Measurements from ENCODE around the gene LRRC8C. TPM values are rescaled to one million over a fixed set of nuclear protein-coding genes. Genes with fewer than 3 reads are reported as not detected.
A peak's percentile ranks its signal among the peaks of the same experiment; 100 is the strongest.

The LRRC8C gene
- total RNA-seq, 1 donor from 2014 or later = 6.2 TPM

GRCh38 chr1:89646259-89646658 is 13.3 kb downstream of the LRRC8C start:
- intact Hi-C loops (cut with micrococcal nuclease) = no loop called here
- H3K27ac ChIP-seq (replicated peaks) = no peak overlapping the region
- no peak for DNase-seq
- peaks cover 53% of the 10 kb centered on the region for H3K4me1 ChIP-seq
- H3K9me3 ChIP-seq (replicated peaks) = peaks cover 20% of the 10 kb centered on the region
- TF ChIP-seq, protein P1, sequence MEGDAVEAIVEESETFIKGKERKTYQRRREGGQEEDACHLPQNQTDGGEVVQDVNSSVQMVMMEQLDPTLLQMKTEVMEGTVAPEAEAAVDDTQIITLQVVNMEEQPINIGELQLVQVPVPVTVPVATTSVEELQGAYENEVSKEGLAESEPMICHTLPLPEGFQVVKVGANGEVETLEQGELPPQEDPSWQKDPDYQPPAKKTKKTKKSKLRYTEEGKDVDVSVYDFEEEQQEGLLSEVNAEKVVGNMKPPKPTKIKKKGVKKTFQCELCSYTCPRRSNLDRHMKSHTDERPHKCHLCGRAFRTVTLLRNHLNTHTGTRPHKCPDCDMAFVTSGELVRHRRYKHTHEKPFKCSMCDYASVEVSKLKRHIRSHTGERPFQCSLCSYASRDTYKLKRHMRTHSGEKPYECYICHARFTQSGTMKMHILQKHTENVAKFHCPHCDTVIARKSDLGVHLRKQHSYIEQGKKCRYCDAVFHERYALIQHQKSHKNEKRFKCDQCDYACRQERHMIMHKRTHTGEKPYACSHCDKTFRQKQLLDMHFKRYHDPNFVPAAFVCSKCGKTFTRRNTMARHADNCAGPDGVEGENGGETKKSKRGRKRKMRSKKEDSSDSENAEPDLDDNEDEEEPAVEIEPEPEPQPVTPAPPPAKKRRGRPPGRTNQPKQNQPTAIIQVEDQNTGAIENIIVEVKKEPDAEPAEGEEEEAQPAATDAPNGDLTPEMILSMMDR (IDR thresholded peaks at IDR 0.05; ENCODE audit: borderline replicate concordance) = no peak
- no peaks in the 10 kb centered on the region for H3K36me3 ChIP-seq
- no peaks in the 10 kb centered on the region for H3K27me3 ChIP-seq (ENCODE audit: low read depth)
- no peak overlapping the region for H3K4me3 ChIP-seq

DNA sequence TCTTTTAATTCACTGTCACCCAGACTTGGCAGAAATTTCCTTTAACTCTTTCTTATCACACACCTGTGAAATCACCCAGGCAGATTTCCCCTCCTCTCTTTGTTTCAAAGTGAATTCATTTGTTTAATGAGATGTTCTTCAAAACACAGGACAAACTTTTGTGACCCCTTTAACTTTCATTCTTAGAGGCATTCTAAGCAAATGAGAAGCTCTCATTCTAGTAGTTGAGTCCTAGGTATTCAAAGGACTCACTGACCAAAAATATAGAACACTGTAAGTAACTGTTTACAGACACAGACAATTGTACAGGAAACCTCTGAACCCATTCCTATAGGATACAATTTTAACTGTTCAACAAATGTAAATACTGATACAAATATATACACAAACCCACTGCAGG is 16.9 kb downstream of the LRRC8C start:
- DNase-seq = no peak
- TF ChIP-seq, protein P1 (IDR thresholded peaks at IDR 0.05; ENCODE audit: borderline replicate concordance) = no peak
- H3K27ac ChIP-seq (replicated peaks) = no peak overlapping the region

DNA sequence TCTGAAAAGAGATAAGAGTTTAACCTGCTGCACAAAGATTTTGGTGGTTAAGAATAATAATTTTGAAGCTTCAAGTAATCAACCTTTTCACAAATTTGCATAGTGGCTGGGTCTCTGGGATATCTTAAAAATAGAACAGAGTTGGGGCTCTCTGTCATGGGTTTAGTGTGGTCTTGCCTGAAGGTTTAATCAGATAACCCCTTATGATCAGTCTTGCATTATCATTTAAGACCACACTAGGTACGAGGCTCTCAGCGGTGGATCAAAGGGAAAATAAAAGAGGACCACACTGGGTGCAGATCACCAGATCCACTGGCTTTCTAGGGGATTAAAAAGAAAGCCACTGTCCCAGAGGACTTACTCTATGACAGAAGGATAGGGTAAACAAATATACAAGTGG is 19.5 kb downstream of the LRRC8C start:
- Histone ChIP-seq H3K27me3 (ENCODE audit: low read depth) (no peaks in the 10 kb centered on the region), H3K9me3 (replicated peaks) (no peaks in the 10 kb centered on the region), H3K4me1 (peaks cover 78% of the 10 kb centered on the region), H3K27ac (replicated peaks) (peak overlapping the region; percentile 44), H3K36me3 (no peaks in the 10 kb centered on the region), H3K4me3 (no peak overlapping the region)
- TF ChIP-seq, protein P1 (IDR thresholded peaks at IDR 0.05; ENCODE audit: borderline replicate concordance) = no peak
- DNase-seq = no peak
- intact Hi-C loops (cut with micrococcal nuclease) = no loop called here

More for the DNA sequence above, 16.9 kb downstream of the LRRC8C start:
- Histone ChIP-seq H3K36me3 (no peaks in the 10 kb centered on the region), H3K27me3 (ENCODE audit: low read depth) (no peaks in the 10 kb centered on the region), H3K4me3 (no peak overlapping the region), H3K9me3 (replicated peaks) (peaks cover 20% of the 10 kb centered on the region), H3K4me1 (peaks cover 56% of the 10 kb centered on the region)
- intact Hi-C loops (cut with micrococcal nuclease) = no loop called here

DNA sequence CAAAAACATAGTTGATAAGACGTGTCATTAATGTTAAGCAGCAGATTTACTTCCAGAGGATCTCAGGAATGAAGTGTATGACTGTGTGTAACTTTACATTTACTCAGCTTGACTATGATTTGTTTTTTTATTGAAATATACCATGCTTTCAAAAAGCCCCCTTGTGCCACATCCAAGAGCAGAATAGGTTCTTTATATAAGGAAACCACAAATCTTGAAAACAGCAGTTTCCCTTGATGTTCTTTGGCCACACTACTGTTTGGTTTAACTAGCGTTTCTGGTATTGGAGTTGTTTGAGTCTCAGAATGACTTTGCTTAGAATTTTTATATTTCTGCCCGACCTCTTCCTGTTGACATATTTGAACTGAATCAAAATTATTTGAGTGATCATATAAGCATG is 25.0 kb downstream of the LRRC8C start:
- Histone ChIP-seq H3K27ac (replicated peaks) (peak overlapping the region; percentile 1), H3K9me3 (replicated peaks) (no peaks in the 10 kb centered on the region), H3K4me3 (no peak overlapping the region), H3K36me3 (no peaks in the 10 kb centered on the region), H3K4me1 (peaks cover 77% of the 10 kb centered on the region), H3K27me3 (ENCODE audit: low read depth) (no peaks in the 10 kb centered on the region)
- intact Hi-C loops (cut with micrococcal nuclease) = no loop called here
- TF ChIP-seq, protein P1 (IDR thresholded peaks at IDR 0.05; ENCODE audit: borderline replicate concordance) = no peak
- DNase-seq = no peak

DNA sequence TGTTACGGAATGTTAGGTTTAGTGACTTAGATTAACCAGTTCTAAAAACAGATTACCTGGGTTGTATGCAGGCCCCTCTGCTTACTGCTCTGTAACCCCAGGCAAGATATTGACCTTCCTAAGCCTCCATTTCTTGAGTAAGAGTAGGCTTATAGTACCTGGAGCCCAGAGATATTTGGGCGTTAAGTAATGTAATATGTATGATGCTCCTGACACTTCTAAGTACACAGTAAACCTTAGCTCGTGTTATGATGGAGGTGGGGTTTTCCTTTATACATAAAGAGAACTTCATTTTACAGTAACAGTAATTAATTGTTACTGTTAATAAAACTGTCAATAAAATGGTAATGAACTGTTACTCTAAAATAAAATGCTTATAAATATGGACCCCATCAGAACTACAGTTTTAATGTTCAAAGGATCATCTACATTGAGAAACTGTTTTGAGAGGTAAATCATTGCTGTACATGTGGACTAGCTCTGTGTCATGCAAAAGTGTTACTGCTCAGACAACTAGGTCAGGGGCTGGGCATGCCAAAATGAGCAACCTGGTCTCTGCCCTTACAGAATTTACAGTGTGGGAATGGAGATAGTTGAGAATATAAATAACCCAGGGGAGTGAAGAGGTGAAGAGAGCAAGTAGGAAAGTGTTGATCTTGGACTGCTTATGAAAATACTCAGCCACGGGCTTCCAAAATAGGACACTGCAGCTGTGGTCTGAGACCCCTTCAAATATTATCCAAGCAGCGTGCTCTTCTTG is 26.6 kb downstream of the LRRC8C start:
- peak overlapping the region; percentile 55 for H3K27ac ChIP-seq (replicated peaks)
- no peak overlapping the region for H3K4me3 ChIP-seq
- peaks cover 11% of the 10 kb centered on the region for H3K9me3 ChIP-seq (replicated peaks)
- TF ChIP-seq, protein P1 (IDR thresholded peaks at IDR 0.05; ENCODE audit: borderline replicate concordance) = no peak
- DNase-seq = no peak
- intact Hi-C loops (cut with micrococcal nuclease) = no loop called here
- H3K27me3 ChIP-seq (ENCODE audit: low read depth) = no peaks in the 10 kb centered on the region
- peaks cover 68% of the 10 kb centered on the region for H3K4me1 ChIP-seq
- H3K36me3 ChIP-seq = no peaks in the 10 kb centered on the region

All from left ventricle myocardium inferior (tissue), 1 donor.